H54 (cell line): Measurements from ENCODE around the gene MT2A.

Experiments
- DNase-seq: peaks from one replicate; pipeline ENCODE4 v3.0.0; 2011; ENCODE audit warnings: low spot score, mixed read lengths; ENCODE audit not compliant: insufficient read length
- FAIRE-seq: peaks from 3 replicates; lab custom pipeline; 2011; peaks lifted over from hg19 to GRCh38; lab: Jason Lieb, UNC
- POLR2A ChIP-seq: IDR thresholded peaks from 2 replicates; pipeline ENCODE4 v1.6.1; 2011; ENCODE audit warnings: low read depth, mild to moderate bottlenecking, low read length

Gene MT2A

GRCh38 chr16:56634715-56635440, 26.5 kb downstream of the MT2A start:
- no peak for FAIRE-seq
- no peak for TF ChIP-seq POLR2A

GRCh38 chr16:56635441-56635967, 27.1 kb downstream of the MT2A start:
- FAIRE-seq (no peak), DNase-seq (no peak)
- TF ChIP-seq POLR2A, result no peak

More at GRCh38 chr16:56634715-56635440, 26.5 kb downstream of the MT2A start:
- DNase-seq, result no peak

- TF ChIP-seq POLR2A, result no peak
- no peak for FAIRE-seq
- no peak for DNase-seq
Measured at GRCh38 chr16:56636616-56637413, 28.4 kb downstream of the MT2A start.

DNA sequence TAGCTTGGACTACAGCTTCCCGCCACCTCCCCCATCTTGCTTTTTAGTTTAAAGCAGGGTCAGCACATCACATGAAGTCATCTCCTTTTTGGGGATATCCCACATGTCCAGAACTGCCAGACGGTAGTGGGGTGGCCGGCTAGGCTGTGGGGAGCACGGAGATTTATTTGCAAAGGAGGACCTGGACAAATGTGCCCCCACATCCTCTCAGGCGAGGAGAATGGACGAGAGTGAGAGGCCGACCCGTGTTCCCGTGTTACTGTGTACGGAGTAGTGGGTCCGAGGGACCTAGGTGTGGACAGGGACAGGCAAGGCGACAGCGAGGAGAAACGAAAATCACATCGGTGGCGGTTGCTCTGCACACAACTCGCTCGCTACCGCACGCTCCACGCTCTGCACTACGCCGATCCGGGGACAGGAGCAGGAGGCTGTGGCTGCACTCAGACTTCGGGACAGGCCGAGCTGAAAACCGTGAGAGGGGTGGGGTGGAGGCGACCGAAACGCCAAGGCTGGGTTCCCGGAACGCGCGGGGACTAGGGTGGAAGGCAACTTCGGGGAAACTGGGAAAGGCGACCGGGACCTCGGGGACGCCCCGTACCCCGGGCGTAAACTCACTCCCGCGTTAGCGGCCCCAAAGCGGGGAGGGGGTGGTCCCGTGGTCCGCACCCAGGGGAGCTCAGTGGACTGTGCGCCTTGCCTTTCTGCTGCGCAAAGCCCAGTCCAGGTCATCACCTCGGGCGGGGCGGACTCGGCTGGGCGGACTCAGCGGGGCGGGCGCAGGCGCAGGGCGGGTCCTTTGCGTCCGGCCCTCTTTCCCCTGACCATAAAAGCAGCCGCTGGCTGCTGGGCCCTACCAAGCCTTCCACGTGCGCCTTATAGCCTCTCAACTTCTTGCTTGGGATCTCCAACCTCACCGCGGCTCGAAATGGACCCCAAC, 29.7 kb downstream of the MT2A start, which contains the start of gene MT1A:
Gene MT1A (plus strand): TSS at position 853 of the 937 bp plus-strand sequence. CDS start 73 bp downstream, at position 926.
- DNase-seq, result no peak
- no peak for TF ChIP-seq POLR2A
- FAIRE-seq, result no peak

DNA sequence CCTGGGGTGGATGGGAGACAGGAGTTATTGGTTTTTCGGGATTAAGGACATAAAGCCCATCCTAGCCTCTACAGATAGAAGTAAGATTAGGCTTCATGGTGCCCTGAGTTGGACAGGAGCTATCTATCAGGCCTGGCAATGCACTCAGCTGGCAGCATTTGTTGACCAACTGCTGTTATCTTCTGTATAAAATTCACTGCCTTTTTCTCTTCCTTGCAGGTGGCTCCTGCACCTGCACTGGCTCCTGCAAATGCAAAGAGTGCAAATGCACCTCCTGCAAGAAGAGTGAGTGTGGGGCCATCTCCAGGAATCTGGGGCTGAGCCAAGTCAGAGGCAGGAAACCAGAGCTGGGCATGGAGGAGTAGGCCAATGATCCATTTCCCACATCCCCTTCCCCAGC, 30.7 kb downstream of the MT2A start:
- TF ChIP-seq POLR2A, result no peak
- no peak for FAIRE-seq

DNA sequence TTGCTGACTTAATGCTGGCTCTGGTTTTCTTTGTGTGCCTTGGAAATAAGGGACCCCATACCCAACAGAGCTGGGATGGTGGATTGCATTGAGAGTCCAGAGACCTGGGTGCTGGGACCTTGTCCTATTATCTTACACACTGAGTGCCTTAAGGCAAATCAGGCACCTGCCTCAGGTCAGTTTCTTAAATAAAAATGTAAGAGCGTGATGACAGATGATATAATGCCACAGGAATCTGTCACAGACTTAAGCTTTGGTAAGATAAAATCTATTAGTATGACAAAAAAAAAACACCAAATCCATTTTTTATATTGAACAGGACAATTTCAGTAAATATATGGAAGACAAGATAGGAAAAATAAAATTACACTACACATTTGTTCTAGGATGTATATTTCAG, 31.7 kb downstream of the MT2A start:
- TF ChIP-seq POLR2A, result no peak
- DNase-seq (no peak), FAIRE-seq (no peak)

More for the DNA sequence above, 30.7 kb downstream of the MT2A start:
- DNase-seq, result no peak

GRCh38 chr16:56641166-56641565, 32.8 kb downstream of the MT2A start:
- FAIRE-seq, result no peak
- TF ChIP-seq POLR2A, result no peak
- no peak for DNase-seq

DNA sequence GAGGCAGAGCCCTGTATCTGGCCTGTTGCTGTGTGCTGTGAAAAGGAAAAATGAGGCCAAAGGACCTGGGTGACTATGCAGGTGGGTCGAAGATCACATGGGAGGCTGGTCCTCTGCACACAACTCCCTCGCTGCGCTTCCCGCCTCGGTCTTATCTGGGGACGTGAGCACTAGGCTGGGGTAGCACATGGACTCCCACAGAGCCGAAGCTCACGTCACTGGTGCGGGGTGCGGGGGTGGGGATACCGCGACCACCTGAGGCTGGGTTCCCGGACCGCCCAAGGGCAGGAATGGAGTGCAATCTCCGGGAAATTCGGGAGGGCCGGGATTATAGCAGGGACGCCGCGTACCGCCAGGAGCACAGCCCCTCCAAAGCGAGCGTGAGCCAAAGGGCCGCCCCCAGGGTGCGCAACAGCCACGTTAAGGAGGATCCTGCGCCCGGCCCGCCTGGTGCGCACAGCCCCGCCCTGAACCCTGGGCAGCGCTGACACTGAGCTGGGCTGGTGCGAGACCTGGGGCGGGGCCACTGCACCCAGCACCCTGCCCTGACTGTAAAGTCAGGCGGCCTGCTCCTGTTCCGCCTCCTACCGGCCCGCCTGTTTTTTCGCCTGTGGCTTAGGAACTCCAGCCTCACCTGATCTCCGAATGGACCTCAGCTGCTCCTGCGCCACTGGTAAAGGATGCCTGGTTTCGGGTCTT, 34.8 kb downstream of the MT2A start:
- FAIRE-seq (no peak), DNase-seq (no peak)
- TF ChIP-seq POLR2A, result no peak

GRCh38 chr16:56643833-56644232, 35.4 kb downstream of the MT2A start:
- no peak for TF ChIP-seq POLR2A
- FAIRE-seq, result no peak

GRCh38 chr16:56645311-56645710, 36.9 kb downstream of the MT2A start:
- no peak for TF ChIP-seq POLR2A
- DNase-seq (no peak), FAIRE-seq (no peak)

More at GRCh38 chr16:56643833-56644232, 35.4 kb downstream of the MT2A start:
- no peak for DNase-seq

DNA sequence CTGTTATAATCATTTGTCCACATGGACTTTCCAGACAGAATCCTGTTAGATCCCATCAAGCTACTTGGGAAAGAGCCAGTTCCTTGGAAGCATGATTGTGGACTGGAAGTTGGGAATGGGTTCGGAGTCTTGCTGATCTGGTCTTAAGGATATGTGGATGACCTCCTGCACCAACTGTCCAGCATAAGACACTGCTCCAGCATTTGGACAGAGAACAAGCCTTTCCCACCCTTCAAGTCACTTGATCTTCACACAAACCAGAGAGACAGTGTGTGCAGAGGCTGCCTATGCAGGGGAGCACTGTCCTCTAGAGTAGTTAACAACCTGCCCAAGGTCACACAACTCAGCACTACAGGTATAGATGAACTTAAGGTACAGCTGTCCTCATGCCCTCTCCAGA, 37.5 kb downstream of the MT2A start:
- TF ChIP-seq POLR2A, result no peak
- DNase-seq (no peak), FAIRE-seq (no peak)

- no peak for FAIRE-seq
- no peak for DNase-seq
- no peak for TF ChIP-seq POLR2A
Measured at GRCh38 chr16:56647641-56648431, 39.5 kb downstream of the MT2A start.
